A549 (cell line): ENCODE measurements around the gene F8. TPM values are rescaled to one million over a fixed set of nuclear protein-coding genes. Genes with fewer than 3 reads are reported as not detected.
A peak's percentile ranks its signal among the peaks of the same experiment; 100 is the strongest.
"Not testable (repeated sequence)": the region's sequence is repeated elsewhere in the genome, so short reads cannot be mapped to it uniquely, and the experiment has no call there.

Experiments
- ATAC-seq, 2 experiments: fragments of 200-7000 bp in 1 of 2; fragments of >200 bp in 1 of 2; cut with Nextera tagmentation in 1 of 2; cut with Tn5 transposase in 1 of 2; 3 replicates each; pipeline versions ENCODE4 v1.8.0 to v1.9.1; 2018 to 2020; ENCODE audit warnings: mild to moderate bottlenecking in 1 of 2, moderate library complexity in 1 of 2
- CTCF ChIA-PET: fragments of 300-600 bp; sonication (Branson Sonifier 250); formaldehyde crosslinking; extraction: SDS; loops from one replicate; lab custom pipeline; 2021; ENCODE audit warnings: antibody characterized with exemption, inconsistent platforms; lab: Yijun Ruan, JAX
- POLR2A ChIA-PET: fragments of 350-600 bp; formaldehyde crosslinking; extraction: SDS; loops from one replicate; lab custom pipeline; 2021; ENCODE audit warnings: antibody characterized with exemption, inconsistent platforms; lab: Yijun Ruan, JAX
- DNase-seq, 2 experiments: peaks; one replicate each; pipeline versions ENCODE4 v3.0.0 to v3.0.0-alpha.2; 2011 to 2016; ENCODE audit warnings: low read depth in 1 of 2, low spot score in 1 of 2
- FAIRE-seq: peaks from 2 replicates; lab custom pipeline; 2011; peaks lifted over from hg19 to GRCh38; lab: Jason Lieb, UNC
- H3K27ac ChIP-seq, 2 experiments: fragments of >200 bp; sonication (Bioruptor Twin); formaldehyde crosslinking; 3 replicates each; pipeline ENCODE4 v1.5.1; 2016 to 2017
- H3K4me1 ChIP-seq: fragments of >200 bp; sonication (Bioruptor Twin); formaldehyde crosslinking; 3 replicates; pipeline ENCODE4 v1.6.1; 2016
- H3K4me2 ChIP-seq: fragments of >200 bp; sonication (Bioruptor Twin); formaldehyde crosslinking; 3 replicates; pipeline ENCODE4 v1.6.1; 2016
- H3K4me3 ChIP-seq: fragments of >200 bp; sonication (Bioruptor Twin); formaldehyde crosslinking; 3 replicates; pipeline ENCODE4 v1.5.1; 2016
- H3K9me3 ChIP-seq: fragments of >200 bp; sonication (Bioruptor Twin); formaldehyde crosslinking; 3 replicates; pipeline ENCODE4 v1.6.1; 2016
- ATOH8 ChIP-seq: fragments of 250-450 bp; sonication (Bioruptor Pico); IDR thresholded peaks from 2 replicates; pipeline ENCODE4 v1.5.0; 2020; ENCODE audit warnings: low read depth, mild to moderate bottlenecking, moderate library complexity
- CEBPB ChIP-seq, 2 experiments: fragments of >200 bp in 1 of 2; sonication (Bioruptor Twin) in 1 of 2; formaldehyde crosslinking in 1 of 2; IDR thresholded peaks; 2 replicates each; pipeline ENCODE4 v1.6.1; 2012 to 2016
- CHD4 ChIP-seq: fragments of 200-600 bp; sonication (generic); IDR thresholded peaks from 2 replicates; pipeline ENCODE4 v1.6.1; 2016; ENCODE audit warnings: antibody characterized with exemption, mild to moderate bottlenecking, borderline replicate concordance
- E2F6 ChIP-seq: IDR thresholded peaks from 2 replicates; pipeline ENCODE4 v1.6.1; 2012; ENCODE audit warnings: low read depth, borderline replicate concordance
- EHMT2 ChIP-seq: fragments of 200-600 bp; sonication (generic); IDR thresholded peaks from 2 replicates; pipeline ENCODE4 v1.6.1; 2016; ENCODE audit warnings: antibody characterized with exemption, low read depth, mild to moderate bottlenecking, moderate library complexity
- HES2 ChIP-seq: fragments of >200 bp; sonication (Bioruptor Twin); formaldehyde crosslinking; IDR thresholded peaks from 2 replicates; pipeline ENCODE4 v1.6.1; 2016
- HOXA7 ChIP-seq: fragments of 250-450 bp; sonication (Bioruptor Pico); IDR thresholded peaks from 2 replicates; pipeline ENCODE4 v1.5.0; 2020; ENCODE audit warnings: mild to moderate bottlenecking, moderate library complexity
- HOXB13 ChIP-seq: fragments of 250-450 bp; sonication (Bioruptor Pico); IDR thresholded peaks from 2 replicates; pipeline ENCODE4 v1.5.0; 2020; ENCODE audit warnings: low read depth, mild to moderate bottlenecking, moderate library complexity
- JUN ChIP-seq, 2 experiments: fragments of >200 bp; sonication (Bioruptor Twin); formaldehyde crosslinking; IDR thresholded peaks; 2 replicates in 1 of 2; 3 replicates in 1 of 2; pipeline ENCODE4 v1.6.1; 2016 to 2017
- MAX ChIP-seq: IDR thresholded peaks from 2 replicates; pipeline ENCODE4 v1.6.1; 2012
- PHF8 ChIP-seq: fragments of 200-600 bp; sonication (generic); IDR thresholded peaks from 2 replicates; pipeline ENCODE4 v1.6.1; 2016; ENCODE audit warnings: low read depth, mild to moderate bottlenecking, antibody characterized with exemption, moderate library complexity, borderline replicate concordance
- RARB ChIP-seq: fragments of 250-450 bp; sonication (Bioruptor Pico); IDR thresholded peaks from 2 replicates; pipeline ENCODE4 v1.8.0; 2021; ENCODE audit warnings: mild to moderate bottlenecking, moderate library complexity
- REST ChIP-seq: fragments of 200-600 bp; sonication (generic); IDR thresholded peaks from 2 replicates; pipeline ENCODE4 v1.6.1; 2016; ENCODE audit warnings: antibody characterized with exemption, mild to moderate bottlenecking, moderate library complexity
- RFX5 ChIP-seq: fragments of 450-650 bp; IDR thresholded peaks from 2 replicates; pipeline ENCODE4 v1.7.1; 2014; ENCODE audit warnings: antibody characterized with exemption, mild to moderate bottlenecking, moderate library complexity
- TFCP2L1 ChIP-seq: fragments of 250-450 bp; sonication (Bioruptor Pico); IDR thresholded peaks from 2 replicates; pipeline ENCODE4 v1.5.0; 2021; ENCODE audit warnings: mild to moderate bottlenecking
- TP53 ChIP-seq: fragments of 250-450 bp; sonication (Bioruptor Pico); IDR thresholded peaks from 2 replicates; pipeline ENCODE4 v1.5.0; 2021; ENCODE audit warnings: mild to moderate bottlenecking, moderate library complexity
- ZC3H11A ChIP-seq: fragments of 450-650 bp; IDR thresholded peaks from 2 replicates; pipeline ENCODE4 v1.6.1; 2014; ENCODE audit warnings: antibody characterized with exemption, mild to moderate bottlenecking
- WGBS: methylation state at CpG from one replicate; pipeline ENCODE4 v1.1.6; 2017; ENCODE audit errors: missing lambda C conversion rate; 5-methylcytosine and 5-hydroxymethylcytosine counted together
- polyA plus RNA-seq, 4 experiments: library from polyadenylated mRNA; depleted of rRNA in 3 of 4; stranded (reverse); fragments of >200 nt; fragmentation: RNase III in 1 of 4; extraction: RNeasy Plus Mini Kit Qiagen cat#74134 plus additional on column Dnase treatment in 1 of 4; gene quantifications; 2 replicates in 3 of 4; 3 replicates in 1 of 4; pipeline ENCODE4 v1.2.3, GENCODE V29; 2011 to 2017

F8 gene
- polyA plus RNA-seq, 2 of the 4 experiments (the other 2 are of a cell fraction): 4.3 to 6.9 TPM

- H3K4me2 ChIP-seq, ATAC-seq, H3K9me3 ChIP-seq, H3K4me1 ChIP-seq, H3K27ac ChIP-seq, POLR2A ChIA-PET, DNase-seq, H3K4me3 ChIP-seq: not testable (repeated sequence)
- CTCF ChIA-PET: interaction anchor here (0.9 to 1.1 kb wide), 2 partner anchors 18 to 21 kb away, joined by 3 read pairs; no protein-coding TSS in a partner anchor
- FAIRE-seq: peak; percentile 74
- 71% methylated on average over 6 of the region's 11 CpGs for WGBS
Measured at GRCh38 chrX:155006913-155007671, 15.4 kb downstream of the F8 start.

GRCh38 chrX:155006379-155006778, 16.1 kb downstream of the F8 start:
- WGBS: no CpG with 5 or more reads among the region's 10 CpGs
- H3K4me1 ChIP-seq, H3K27ac ChIP-seq, DNase-seq, POLR2A ChIA-PET, H3K4me2 ChIP-seq, ATAC-seq, H3K9me3 ChIP-seq, H3K4me3 ChIP-seq: not testable (repeated sequence)
- CTCF ChIA-PET: interaction anchor here (1.1 kb wide), 1 partner anchor 20 kb away, joined by 3 read pairs; no protein-coding TSS in a partner anchor
- peak; percentile 100 for FAIRE-seq

GRCh38 chrX:155005190-155005589, 17.3 kb downstream of the F8 start:
- Histone ChIP-seq H3K4me2 (no peak overlapping the region), H3K4me3 (no peak overlapping the region), H3K27ac (no peak overlapping the region), H3K4me1 (no peaks in the 10 kb centered on the region), H3K9me3 (no peaks in the 10 kb centered on the region)
- ChIA-PET POLR2A (no interaction called here), CTCF (interaction anchor here (1.1 kb wide), 1 partner anchor 12 kb away, joined by 3 read pairs; no protein-coding TSS in a partner anchor)
- no peak for DNase-seq
- no peak for ATAC-seq
- FAIRE-seq: no peak
- WGBS: 93% methylated on average over 2 of the region's 2 CpGs
- no peak for TF ChIP-seq RFX5
- no peak for TF ChIP-seq RARB (CRISPR knock-in tag)
- TF ChIP-seq PHF8: no peak
- TF ChIP-seq JUN (IDR thresholded peaks at IDR 0.05): no peak
- TF ChIP-seq REST: no peak
- TF ChIP-seq HOXB13: no peak
- TF ChIP-seq CEBPB (IDR thresholded peaks at IDR 0.05): no peak
- TF ChIP-seq CHD4: no peak
- TF ChIP-seq HES2: no peak
- TF ChIP-seq E2F6: no peak
- no peak for TF ChIP-seq TP53 (CRISPR knock-in tag)
- TF ChIP-seq TFCP2L1 (CRISPR knock-in tag): no peak
- TF ChIP-seq MAX: no peak
- TF ChIP-seq EHMT2: no peak
- no peak for TF ChIP-seq ATOH8 (CRISPR knock-in tag)
- no peak for TF ChIP-seq ZC3H11A
- TF ChIP-seq HOXA7: no peak
